Inflammatory macrophage treated with lipopolysaccharide for 4 hours (primary cell): ENCODE data around the gene HEYL.
A peak's percentile ranks its signal among the peaks of the same experiment; 100 is the strongest.
"Not testable (repeated sequence)": the region's sequence is repeated elsewhere in the genome, so short reads cannot be mapped to it uniquely, and the experiment has no call there.

ENCODE experiments used
- DNase-seq: peaks from one replicate; pipeline ENCODE4 v3.0.0-alpha.2; 2020

HEYL gene

DNA sequence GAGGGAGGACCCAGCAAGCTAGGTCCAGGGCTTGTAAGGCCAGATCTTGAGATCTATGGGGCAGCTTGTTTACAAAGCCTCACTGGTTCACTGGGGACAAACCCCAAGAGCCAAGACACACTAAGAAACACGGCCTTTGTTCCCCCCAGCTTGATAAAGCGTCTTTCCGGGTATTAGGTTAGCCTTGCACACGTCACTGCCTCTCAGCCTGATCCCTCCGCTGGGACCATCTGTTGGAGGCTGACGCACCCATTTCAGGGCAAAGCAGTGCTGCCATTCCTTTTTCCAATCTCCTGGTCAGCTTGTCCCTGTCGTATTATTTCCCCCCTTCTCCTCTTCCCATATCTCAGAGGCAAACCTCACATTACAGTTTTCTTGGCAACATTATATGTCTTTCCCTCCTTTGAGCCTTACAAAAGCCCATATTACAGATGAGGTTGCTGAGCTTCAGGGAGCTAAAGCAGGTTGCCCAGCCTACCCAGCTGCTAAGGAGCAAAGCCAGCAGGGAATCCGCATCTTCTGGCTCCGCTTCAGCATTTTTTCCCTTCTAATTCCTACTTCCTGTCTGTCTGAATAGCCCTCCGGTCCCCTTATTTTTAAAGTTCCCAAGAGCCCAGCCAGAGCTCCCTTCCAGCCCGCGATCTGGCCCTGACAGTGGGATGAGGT lies 4.1 kb downstream of the HEYL start:
- DNase-seq, result no peak

- no peak for DNase-seq
These were observed 6.0 kb downstream of the HEYL start for GRCh38 chr1:39633422-39633821.

DNA sequence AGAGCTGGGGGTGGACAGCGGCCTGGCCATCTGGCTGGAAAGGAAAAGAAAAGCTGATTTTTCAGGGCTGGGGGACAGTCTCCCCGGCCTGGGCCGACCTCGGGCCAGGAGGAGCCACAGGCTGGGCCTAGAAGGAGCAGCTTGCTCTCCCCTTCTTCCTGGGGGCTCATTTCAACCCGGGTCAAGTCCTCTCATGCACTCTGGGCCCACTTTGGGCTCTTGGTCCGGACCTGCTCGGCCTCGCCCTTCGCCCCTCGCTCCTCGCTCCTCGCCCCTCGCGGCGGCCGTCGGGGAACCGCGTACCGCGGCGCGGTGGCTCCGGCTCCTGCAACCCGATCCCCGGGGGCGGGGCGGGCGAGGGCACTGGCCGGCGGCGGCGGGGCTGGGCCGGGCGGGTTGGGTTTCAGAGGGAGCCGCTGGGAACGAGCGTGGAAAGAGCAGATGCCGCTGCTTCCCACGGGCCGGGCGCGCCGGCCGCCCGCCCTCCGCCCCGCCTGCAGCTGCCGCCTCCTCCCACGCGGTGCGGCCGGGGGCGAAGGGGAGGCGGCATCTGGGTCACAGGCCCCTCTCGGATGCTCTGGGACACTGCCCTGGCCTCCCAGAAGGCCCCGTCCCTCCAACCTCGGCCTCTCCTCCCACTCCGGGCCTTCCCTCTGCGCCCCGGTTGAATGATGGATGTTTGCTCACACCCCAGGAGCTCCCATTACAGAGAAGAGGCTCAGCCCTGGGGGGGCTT lies 6.6 kb downstream of the HEYL start:
- DNase-seq, result no peak

- no peak for DNase-seq
These were observed 7.1 kb downstream of the HEYL start for GRCh38 chr1:39632323-39632681.

DNA sequence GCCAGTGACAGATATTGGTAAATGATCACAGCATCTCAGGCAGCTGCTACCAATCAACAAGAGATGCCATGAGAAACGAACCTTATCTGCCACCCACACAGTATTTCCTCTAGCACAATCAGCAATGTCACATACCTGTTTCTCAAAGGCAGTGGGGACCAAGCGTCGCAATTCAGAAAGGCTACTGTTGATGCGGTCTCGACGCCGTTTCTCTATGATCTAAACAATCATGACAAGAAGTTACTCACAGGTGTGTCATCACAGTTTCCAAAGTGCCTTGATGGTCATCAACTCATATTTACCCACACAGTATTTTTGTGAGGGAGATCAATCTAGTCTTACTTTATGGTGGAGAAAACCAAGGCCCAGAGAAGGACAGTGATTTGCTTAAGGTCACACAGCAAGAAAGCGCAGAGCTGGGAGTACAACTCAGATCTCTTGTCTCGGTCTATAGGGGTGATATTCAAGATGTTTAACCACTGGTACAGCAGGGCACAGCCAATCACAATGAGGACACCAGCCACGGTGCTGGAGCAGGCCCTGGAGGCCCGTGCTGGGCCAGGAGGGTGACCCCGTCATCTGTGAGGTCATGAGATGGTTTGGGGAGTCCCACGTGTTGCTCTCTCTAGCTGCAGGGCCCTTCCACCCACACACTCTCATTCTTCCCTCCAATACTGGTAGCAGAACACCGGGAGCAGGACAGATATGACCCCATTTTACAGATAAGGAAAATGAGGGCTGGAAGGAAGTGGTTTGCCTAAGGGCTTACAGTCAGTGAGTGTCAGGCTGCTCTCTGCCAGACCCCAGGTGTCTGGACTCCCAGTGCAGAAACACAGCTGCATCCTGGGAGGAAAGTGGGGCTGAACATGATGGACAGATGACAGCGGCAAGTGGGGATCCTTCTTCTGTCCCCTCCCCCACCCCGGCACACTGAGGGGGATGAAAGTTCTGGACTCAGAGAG lies 7.8 kb downstream of the HEYL start:
- DNase-seq, result no peak

- DNase-seq, result no peak
These were observed 10.6 kb downstream of the HEYL start for GRCh38 chr1:39628807-39629350.

DNA sequence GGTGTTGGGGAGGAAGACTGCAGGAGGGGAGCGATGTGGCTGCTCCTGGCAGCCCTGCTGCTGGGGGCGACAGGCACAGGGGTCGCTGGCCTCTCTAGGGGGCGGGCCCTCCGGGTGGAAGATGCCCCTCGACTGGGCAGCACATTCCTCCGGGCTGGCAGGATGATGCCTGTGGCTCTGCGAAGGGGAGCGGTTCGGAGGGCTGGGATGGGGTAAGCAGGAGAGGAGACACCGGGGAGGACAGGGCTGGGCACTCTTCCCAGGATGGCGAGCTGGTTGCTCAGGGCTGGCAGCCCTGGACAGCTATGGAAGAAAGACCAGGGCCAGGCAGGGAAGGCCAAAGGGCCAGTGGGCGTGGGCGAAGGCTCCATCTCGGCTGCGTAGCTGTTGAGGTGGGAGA lies 12.8 kb downstream of the HEYL start:
- no peak for DNase-seq

GRCh38 chr1:39625462-39626273 lies 13.8 kb downstream of the HEYL start:
- no peak for DNase-seq

- no peak for DNase-seq
These were observed 14.4 kb downstream of the HEYL start for GRCh38 chr1:39625009-39625408.

- DNase-seq, result no peak
These were observed 16.4 kb downstream of the HEYL start for GRCh38 chr1:39623053-39623452.

DNA sequence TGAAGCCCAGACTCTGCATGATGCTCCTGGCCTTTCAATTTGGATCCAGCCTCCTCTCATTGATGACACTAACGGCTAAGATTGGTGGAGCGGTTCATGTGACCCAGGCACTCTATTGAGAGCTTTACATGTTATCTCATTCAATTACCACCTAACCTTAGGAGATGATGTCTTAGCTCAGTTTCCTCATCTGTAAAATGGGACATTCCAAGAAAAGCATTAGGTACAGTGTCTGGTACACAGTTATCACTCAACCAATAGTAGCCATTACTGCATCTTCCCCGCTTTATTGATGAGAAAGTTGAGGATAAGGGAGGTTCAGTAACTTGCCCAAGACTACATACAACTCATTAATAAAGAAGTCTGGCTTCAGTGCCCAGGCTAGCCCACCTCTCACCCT lies 17.0 kb downstream of the HEYL start:
- no peak for DNase-seq

DNA sequence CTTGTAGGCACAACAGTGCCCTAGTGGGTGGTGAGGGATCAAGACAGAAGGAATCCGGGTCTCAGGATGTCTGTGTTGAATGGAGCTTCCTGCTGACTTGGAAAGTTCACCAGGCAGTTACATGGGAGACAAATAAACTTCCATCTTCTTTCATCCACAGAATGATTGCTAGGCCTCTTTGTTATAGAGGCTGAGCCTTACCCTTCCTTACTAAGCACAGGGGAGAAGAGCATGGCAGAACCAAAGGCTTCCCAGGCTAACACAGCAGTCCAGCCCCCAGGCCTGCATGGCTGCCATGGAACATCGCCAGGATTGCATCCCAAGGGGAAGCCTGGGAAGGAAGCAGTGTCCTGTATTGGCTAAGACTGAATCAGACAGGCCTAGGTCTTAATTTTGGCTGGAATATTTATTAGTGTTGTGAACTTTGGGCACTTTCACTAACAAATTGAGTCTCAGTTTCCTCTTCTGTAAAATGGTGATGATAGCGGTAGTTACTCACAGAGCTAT lies 18.7 kb downstream of the HEYL start:
- no peak for DNase-seq

- DNase-seq, result no peak
These were observed 21.9 kb downstream of the HEYL start for GRCh38 chr1:39617488-39618049.

DNA sequence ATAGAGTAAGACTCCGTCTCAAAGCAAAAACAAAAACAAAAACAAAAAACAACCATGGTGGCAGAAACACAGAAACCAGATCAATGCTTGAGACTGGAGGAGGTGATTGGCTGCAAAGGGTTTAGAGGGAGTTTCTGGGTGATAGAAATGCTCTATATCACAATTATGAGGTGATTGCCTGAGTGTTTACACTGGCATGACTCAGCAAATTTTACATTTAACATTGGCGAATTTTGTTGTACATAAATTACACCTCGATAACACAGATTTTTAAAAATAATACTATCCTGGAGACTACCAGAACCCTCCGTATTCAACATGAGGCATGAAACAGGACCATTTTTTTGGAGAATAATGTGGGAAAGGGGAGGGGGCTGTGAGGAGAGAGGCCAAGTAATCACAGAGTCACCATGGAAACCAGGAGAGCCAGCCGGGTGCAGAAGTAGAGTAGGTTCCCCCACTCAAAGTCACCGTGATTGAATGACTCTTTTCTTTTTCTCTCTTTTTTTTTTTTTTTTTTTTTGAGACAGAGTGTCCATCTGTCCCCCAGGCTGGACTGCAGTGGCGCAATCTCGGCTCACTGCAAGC lies 24.3 kb downstream of the HEYL start:
- no peak for DNase-seq

GRCh38 chr1:39614488-39614887 lies 25.0 kb downstream of the HEYL start:
- no peak for DNase-seq

GRCh38 chr1:39613250-39613649 lies 26.2 kb downstream of the HEYL start:
- DNase-seq, result no peak

DNA sequence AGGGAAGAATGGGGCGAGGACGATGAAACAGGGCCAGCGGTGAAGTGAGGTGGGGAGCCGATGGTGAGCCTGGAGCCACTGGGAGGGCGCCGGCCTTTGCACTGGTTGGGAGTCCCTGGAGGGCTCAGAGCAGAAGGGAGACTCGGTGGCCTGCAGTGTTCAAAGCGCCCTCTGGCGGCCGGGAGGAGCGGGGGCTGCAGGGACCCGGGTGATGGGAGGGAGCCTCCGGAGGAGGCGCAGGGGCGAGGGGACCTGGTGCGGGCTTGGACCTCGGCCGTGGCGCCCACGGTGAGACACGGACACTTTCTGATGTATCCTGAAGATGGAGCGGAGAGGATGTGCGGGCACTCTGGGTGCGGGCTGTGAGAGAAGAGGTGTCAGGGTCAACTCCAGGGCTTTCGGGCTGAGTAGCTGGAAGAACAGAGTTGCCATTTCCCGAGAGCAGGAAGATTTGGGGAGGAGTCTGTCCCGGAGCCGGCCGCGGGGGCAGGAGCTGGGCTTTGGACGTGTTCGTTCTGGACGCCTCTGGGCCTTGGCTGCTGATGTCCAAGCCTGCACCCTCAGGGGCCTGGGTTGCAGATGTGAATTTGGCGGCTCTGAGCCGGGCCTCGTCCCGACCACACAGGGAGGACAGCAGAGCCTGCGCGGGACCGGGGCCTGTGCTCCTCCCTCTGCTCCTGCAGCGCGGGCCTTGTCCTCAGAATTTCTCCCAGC lies 29.7 kb downstream of the HEYL start:
- peak; percentile 33 for DNase-seq

GRCh38 chr1:39608921-39609320 lies 30.5 kb downstream of the HEYL start:
- DNase-seq, result peak; percentile 10

DNA sequence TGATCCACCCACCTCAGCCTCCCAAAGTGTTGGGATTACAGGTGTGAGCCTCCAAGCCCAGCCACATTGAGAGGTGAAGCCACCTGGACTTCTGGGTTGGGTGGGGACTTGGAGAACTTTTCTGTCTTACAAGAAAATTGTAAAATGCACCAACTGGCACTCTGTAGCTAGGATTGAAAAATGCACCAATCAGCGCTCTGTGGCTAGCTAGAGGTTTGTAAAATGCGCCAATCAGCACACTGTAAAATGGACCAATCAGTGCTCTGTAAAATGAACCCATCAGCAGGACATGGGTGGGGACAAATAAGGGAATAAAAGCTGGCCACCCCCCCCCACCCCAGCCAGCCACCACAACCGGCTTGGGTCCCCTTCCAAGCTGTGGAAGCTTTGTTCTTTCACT lies 35.8 kb downstream of the HEYL start:
- not testable (repeated sequence) for DNase-seq

GRCh38 chr1:39601667-39602255 lies 37.7 kb downstream of the HEYL start:
- DNase-seq, result not testable (repeated sequence)
